Endothelial cell of umbilical vein (primary cell): Measurements from ENCODE around the gene SULF2. TPM values are rescaled to one million over a fixed set of nuclear protein-coding genes. Genes with fewer than 3 reads are reported as not detected.

Experiments
- BruUV-seq: library from RNA; stranded (reverse); fragments of 400-500 nt; replicated peaks from 2 replicates; lab custom pipeline; 2021; lab: Mats Ljungman, UMichigan
- CTCF ChIA-PET: fragments of 300-600, 350-600 bp; sonication (Branson Sonifier 250); formaldehyde crosslinking; loops from one replicate; lab custom pipeline; 2021; ENCODE audit warnings: antibody characterized with exemption, inconsistent platforms; lab: Charles Lee
- POLR2A ChIA-PET: fragments of 300-600, 350-600 bp; sonication (Branson Sonifier 250); formaldehyde crosslinking; loops from one replicate; lab custom pipeline; 2021; ENCODE audit warnings: antibody characterized with exemption, inconsistent platforms; lab: Charles Lee
- DNase-seq: peaks from one replicate; pipeline ENCODE4 v3.0.0-alpha.2; 2011; ENCODE audit warnings: low read depth, low spot score
- FAIRE-seq: peaks from 2 replicates; lab custom pipeline; 2011; peaks lifted over from hg19 to GRCh38; lab: Jason Lieb, UNC
- H2AFZ ChIP-seq: 2 replicates; pipeline ENCODE4 v1.6.0; 2012; ENCODE audit warnings: low read depth, low read length, control low read depth, inconsistent platforms
- H3K27ac ChIP-seq: 2 replicates; pipeline ENCODE4 v1.5.1; 2011; ENCODE audit warnings: low read depth, mild to moderate bottlenecking, control low read depth, low read length, moderate library complexity; ENCODE audit not compliant: insufficient read depth
- H3K27me3 ChIP-seq, 2 experiments: 2 replicates each; pipeline versions ENCODE4 v1.6.0 to v1.6.1; 2011; ENCODE audit warnings: low read length in 2 of 2, mixed read lengths in 1 of 2; ENCODE audit not compliant: control insufficient read depth in 2 of 2, insufficient read depth in 2 of 2
- H3K36me3 ChIP-seq, 2 experiments: 2 replicates in 1 of 2; 3 replicates in 1 of 2; pipeline ENCODE4 v1.5.1; 2011; ENCODE audit warnings: low read length in 2 of 2, mild to moderate bottlenecking in 1 of 2, moderate library complexity in 1 of 2; ENCODE audit not compliant: control insufficient read depth in 2 of 2, insufficient read depth in 2 of 2; ENCODE audit errors: extremely low read depth in 1 of 2
- H3K4me1 ChIP-seq: 3 replicates; pipeline ENCODE4 v1.5.1; 2011; ENCODE audit warnings: mild to moderate bottlenecking, low read length; ENCODE audit not compliant: control insufficient read depth, insufficient read depth; ENCODE audit errors: extremely low read depth
- H3K4me2 ChIP-seq: 2 replicates; pipeline ENCODE4 v1.6.1; 2011; ENCODE audit warnings: low read length, control low read depth, mixed read lengths; ENCODE audit not compliant: insufficient read depth
- H3K4me3 ChIP-seq, 3 experiments: fragments of 200-600 bp in 1 of 3; sonication (generic), shearing (Covaris generic) in 1 of 3; replicated peaks in 1 of 3; 2 replicates each; pipeline ENCODE4 v1.5.1; 2011 to 2016; ENCODE audit warnings: control low read depth in 3 of 3, low read length in 3 of 3, mild to moderate bottlenecking in 2 of 3, inconsistent platforms in 1 of 3, low read depth in 1 of 3, moderate library complexity in 1 of 3; ENCODE audit not compliant: insufficient read depth in 1 of 3
- H3K79me2 ChIP-seq: 2 replicates; pipeline ENCODE4 v1.6.0; 2012; ENCODE audit warnings: low read length, inconsistent platforms; ENCODE audit not compliant: control insufficient read depth, insufficient read depth
- H3K9ac ChIP-seq: replicated peaks from 2 replicates; pipeline ENCODE3; 2011; ENCODE audit warnings: low read length, control low read depth; ENCODE audit not compliant: insufficient read depth; ENCODE audit errors: extremely low read depth
- H3K9me1 ChIP-seq: replicated peaks from 3 replicates; pipeline ENCODE4 v1.6.0; 2011; ENCODE audit warnings: mild to moderate bottlenecking, low read length; ENCODE audit not compliant: control insufficient read depth, insufficient read depth; ENCODE audit errors: extremely low read depth
- H3K9me3 ChIP-seq: replicated peaks from 2 replicates; pipeline ENCODE4 v1.5.1; 2012; ENCODE audit warnings: low read length, inconsistent platforms; ENCODE audit not compliant: control insufficient read depth, insufficient read depth
- H4K20me1 ChIP-seq: replicated peaks from 2 replicates; pipeline ENCODE3; 2011; ENCODE audit warnings: mild to moderate bottlenecking, low read length; ENCODE audit not compliant: control insufficient read depth, insufficient read depth; ENCODE audit errors: extremely low read depth
- EZH2 ChIP-seq: IDR thresholded peaks from 2 replicates; pipeline ENCODE4 v1.6.1; 2012; ENCODE audit warnings: borderline replicate concordance, low read depth, mild to moderate bottlenecking, moderate library complexity, low read length, inconsistent platforms; ENCODE audit not compliant: severe bottlenecking
- FOS ChIP-seq: IDR thresholded peaks from 2 replicates; pipeline ENCODE4 v1.6.1; 2011; ENCODE audit warnings: mild to moderate bottlenecking, low read length, moderate library complexity, borderline replicate concordance; ENCODE audit not compliant: insufficient read depth
- GATA2 ChIP-seq: IDR thresholded peaks from 2 replicates; pipeline ENCODE4 v1.7.0; 2011; ENCODE audit warnings: low read depth, mild to moderate bottlenecking, moderate library complexity, mixed read lengths, low read length; ENCODE audit not compliant: insufficient read length, insufficient read depth
- JUN ChIP-seq: IDR thresholded peaks from 2 replicates; pipeline ENCODE4 v1.6.1; 2011; ENCODE audit warnings: borderline replicate concordance, low read depth; ENCODE audit not compliant: insufficient read length, insufficient read depth
- MYC ChIP-seq: IDR thresholded peaks from one replicate; pipeline ENCODE4 v1.6.1; 2011; ENCODE audit warnings: mild to moderate bottlenecking, low read depth, low read length
- POLR2AphosphoS5 ChIP-seq: IDR thresholded peaks from 2 replicates; pipeline ENCODE4 v1.6.1; 2012; ENCODE audit warnings: low read depth, mild to moderate bottlenecking, control low read depth, low read length, moderate library complexity; ENCODE audit not compliant: insufficient read depth
- dilution Hi-C: fragments of 300-500 bp; cut with MboI; formaldehyde crosslinking; loops from one replicate; pipeline ENCODE4 v1.15.0; 2019; ENCODE audit warnings: low sequenced_read_pairs; ENCODE audit not compliant: extremely low pct_ligation_motif_present
- intact Hi-C: fragments of 100-400 bp; cut with micrococcal nuclease; formaldehyde crosslinking; loops from one replicate; pipeline ENCODE4 v1.10.0; 2022
- polyA plus RNA-seq, 4 experiments: library from polyadenylated mRNA; depleted of rRNA in 3 of 4; stranded (reverse) in 3 of 4; unstranded in 1 of 4; fragments of >200 nt; gene quantifications; 2 replicates each; pipeline versions ENCODE4 v1.2.1 to v1.2.3, GENCODE V29; 2011 to 2012; ENCODE audit warnings: missing spikeins in 1 of 4
- total RNA-seq: library from RNA; stranded (reverse); gene quantifications from 2 replicates; pipeline ENCODE4 v1.2.3, GENCODE V29; 2021
- TF ChIP-seq, protein P1 (sequence below): IDR thresholded peaks from 2 replicates; pipeline ENCODE4 v1.6.1; 2011; ENCODE audit not compliant: insufficient read depth, insufficient read length
- TF ChIP-seq, protein P2 (sequence below), 2 donors: IDR thresholded peaks; 1 replicate in 1 of 2; 2 replicates in 1 of 2; pipeline ENCODE4 v1.5.1; 2011; ENCODE audit warnings: low read length in 2 of 2, mild to moderate bottlenecking in 2 of 2, moderate library complexity in 2 of 2, control low read depth in 1 of 2, inconsistent platforms in 1 of 2, low read depth in 1 of 2; ENCODE audit not compliant: insufficient read depth in 1 of 2; ENCODE audit errors: extremely low read depth in 1 of 2

Gene SULF2
- total and polyA plus RNA-seq, 2 donors (not counting 3 experiments of a cell fraction or from before 2014, with no cell fraction given), result 58.5 to 160 TPM

DNA sequence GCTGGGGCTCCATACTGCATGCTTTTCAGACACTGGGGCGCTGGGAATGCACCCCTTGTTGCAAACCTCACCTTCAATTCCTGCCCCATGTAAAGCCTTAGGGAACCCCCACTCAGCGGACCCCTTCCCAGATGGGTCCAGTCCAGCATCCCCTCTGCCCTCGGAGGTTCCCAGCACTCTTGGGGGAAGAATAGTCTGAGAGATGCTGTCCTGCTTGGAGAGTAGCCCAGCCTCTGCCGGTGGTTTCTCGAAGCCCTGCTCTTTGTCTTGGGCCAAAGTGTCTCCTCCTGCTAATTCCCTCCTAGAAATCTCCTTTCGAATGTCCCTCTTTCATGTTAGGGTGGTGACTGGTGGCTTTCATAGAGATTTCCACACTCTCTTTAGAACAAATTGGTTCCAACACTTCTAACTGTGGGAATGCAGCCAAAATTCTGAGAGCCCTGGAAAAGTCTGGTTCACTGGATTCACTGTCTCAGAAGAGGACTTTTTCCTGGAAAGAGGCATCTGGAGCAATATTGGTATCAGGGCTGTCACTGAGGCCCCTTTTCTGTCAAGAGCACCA, 24.9 kb upstream of the SULF2 start:
- Histone ChIP-seq H3K79me2 (no peaks in the 10 kb centered on the region), H3K27me3 (peaks cover 2 to 14% of the 10 kb centered on the region in 2 experiments), H3K27ac (no peak overlapping the region), H3K4me1 (peaks cover 8% of the 10 kb centered on the region), H2AFZ (no peak overlapping the region), H3K9me1 (no peaks in the 10 kb centered on the region), H4K20me1 (no peaks in the 10 kb centered on the region), H3K4me3 (no peak overlapping the region), H3K4me2 (no peak overlapping the region), H3K9ac (no peak overlapping the region), H3K36me3 (no peaks in the 10 kb centered on the region), H3K9me3 (no peaks in the 10 kb centered on the region)
- TF ChIP-seq EZH2 (no peak), GATA2 (no peak), POLR2AphosphoS5 (no peak), MYC (no peak), FOS (no peak), JUN (no peak)
- TF ChIP-seq, protein P1, sequence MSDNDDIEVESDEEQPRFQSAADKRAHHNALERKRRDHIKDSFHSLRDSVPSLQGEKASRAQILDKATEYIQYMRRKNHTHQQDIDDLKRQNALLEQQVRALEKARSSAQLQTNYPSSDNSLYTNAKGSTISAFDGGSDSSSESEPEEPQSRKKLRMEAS, result no peak
- TF ChIP-seq, protein P2, sequence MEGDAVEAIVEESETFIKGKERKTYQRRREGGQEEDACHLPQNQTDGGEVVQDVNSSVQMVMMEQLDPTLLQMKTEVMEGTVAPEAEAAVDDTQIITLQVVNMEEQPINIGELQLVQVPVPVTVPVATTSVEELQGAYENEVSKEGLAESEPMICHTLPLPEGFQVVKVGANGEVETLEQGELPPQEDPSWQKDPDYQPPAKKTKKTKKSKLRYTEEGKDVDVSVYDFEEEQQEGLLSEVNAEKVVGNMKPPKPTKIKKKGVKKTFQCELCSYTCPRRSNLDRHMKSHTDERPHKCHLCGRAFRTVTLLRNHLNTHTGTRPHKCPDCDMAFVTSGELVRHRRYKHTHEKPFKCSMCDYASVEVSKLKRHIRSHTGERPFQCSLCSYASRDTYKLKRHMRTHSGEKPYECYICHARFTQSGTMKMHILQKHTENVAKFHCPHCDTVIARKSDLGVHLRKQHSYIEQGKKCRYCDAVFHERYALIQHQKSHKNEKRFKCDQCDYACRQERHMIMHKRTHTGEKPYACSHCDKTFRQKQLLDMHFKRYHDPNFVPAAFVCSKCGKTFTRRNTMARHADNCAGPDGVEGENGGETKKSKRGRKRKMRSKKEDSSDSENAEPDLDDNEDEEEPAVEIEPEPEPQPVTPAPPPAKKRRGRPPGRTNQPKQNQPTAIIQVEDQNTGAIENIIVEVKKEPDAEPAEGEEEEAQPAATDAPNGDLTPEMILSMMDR (IDR thresholded peaks at IDR 0.05; ENCODE audit: extremely low read depth in 1 of 2, insufficient read depth in 1 of 2, low read depth in 1 of 2, low read length in 2 of 2), result no peak
- no TSS peak for BruUV-seq
- dilution Hi-C loops (no loop called here), intact Hi-C loops (no loop called here)
- ChIA-PET POLR2A (no interaction called here), CTCF (no interaction called here)
- DNase-seq (no peak), FAIRE-seq (no peak)
